GM20000 (cell line): ENCODE measurements around the gene DSCAML1.

Source experiments
- DNase-seq: peaks from one replicate; pipeline ENCODE4 v3.0.0; 2012; ENCODE audit warnings: low spot score
- TF ChIP-seq, protein P1 (sequence below): IDR thresholded peaks from 2 replicates; pipeline ENCODE4 v1.5.1; 2012; ENCODE audit warnings: mild to moderate bottlenecking, control low read depth; ENCODE audit errors: extremely low read depth, missing control alignments

Gene DSCAML1

DNA sequence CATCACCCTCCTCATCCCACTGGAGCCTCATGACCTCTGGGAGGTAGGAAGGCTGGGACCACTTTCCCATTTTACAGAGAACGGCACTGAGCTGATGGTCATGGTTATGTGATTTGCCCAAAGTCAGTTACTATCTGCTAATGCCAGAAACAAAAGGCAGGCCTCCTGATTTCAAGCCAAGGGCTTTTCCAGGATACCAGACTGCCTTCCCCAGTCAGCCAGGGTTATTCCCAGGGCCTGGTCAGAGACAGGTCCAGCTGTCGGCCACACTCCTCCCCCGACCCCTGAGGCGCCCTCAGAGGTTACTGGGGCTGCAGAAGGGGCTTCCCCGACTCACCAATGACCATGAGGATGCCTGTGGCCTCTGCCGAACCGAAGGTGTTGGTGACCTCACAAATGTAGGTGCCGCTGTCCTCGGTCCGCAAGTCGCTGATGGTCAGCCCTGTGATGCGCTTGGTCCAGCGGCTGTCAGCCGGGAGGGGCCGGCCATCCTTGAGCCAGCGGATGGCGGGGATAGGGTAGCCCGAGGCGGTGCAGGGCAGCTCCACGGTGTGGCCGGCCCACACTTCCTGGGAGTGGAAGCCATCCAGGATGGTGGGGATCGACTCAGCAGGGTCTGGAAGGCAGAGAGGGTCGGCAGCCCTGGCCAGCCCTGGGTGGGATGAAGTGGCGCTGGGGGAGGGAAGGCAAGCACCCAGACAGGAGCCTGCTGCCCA lies 272.4 kb downstream of the DSCAML1 start:
- TF ChIP-seq, protein P1, sequence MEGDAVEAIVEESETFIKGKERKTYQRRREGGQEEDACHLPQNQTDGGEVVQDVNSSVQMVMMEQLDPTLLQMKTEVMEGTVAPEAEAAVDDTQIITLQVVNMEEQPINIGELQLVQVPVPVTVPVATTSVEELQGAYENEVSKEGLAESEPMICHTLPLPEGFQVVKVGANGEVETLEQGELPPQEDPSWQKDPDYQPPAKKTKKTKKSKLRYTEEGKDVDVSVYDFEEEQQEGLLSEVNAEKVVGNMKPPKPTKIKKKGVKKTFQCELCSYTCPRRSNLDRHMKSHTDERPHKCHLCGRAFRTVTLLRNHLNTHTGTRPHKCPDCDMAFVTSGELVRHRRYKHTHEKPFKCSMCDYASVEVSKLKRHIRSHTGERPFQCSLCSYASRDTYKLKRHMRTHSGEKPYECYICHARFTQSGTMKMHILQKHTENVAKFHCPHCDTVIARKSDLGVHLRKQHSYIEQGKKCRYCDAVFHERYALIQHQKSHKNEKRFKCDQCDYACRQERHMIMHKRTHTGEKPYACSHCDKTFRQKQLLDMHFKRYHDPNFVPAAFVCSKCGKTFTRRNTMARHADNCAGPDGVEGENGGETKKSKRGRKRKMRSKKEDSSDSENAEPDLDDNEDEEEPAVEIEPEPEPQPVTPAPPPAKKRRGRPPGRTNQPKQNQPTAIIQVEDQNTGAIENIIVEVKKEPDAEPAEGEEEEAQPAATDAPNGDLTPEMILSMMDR = no peak
- DNase-seq = no peak

DNA sequence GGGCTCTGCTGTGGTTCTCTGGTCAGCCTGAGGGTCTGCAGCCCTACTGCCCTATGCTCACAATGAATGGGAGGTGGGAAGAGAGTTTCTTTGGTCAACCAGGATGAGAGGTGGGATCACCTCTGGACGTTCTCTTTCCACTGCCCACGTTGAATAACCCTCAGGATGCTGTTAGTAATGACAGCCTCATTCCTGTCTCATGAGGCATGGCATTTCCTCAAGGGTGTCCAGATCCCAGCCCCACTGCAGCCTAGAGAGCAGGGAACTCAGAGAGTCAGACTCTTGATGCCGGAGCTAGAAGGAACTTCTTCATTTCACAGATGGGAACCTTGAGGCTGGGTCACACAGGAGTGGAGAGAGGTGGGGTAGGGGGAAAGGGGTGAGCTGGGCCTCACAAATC lies 273.3 kb downstream of the DSCAML1 start:
- TF ChIP-seq, protein P1 = no peak
- no peak for DNase-seq

DNA sequence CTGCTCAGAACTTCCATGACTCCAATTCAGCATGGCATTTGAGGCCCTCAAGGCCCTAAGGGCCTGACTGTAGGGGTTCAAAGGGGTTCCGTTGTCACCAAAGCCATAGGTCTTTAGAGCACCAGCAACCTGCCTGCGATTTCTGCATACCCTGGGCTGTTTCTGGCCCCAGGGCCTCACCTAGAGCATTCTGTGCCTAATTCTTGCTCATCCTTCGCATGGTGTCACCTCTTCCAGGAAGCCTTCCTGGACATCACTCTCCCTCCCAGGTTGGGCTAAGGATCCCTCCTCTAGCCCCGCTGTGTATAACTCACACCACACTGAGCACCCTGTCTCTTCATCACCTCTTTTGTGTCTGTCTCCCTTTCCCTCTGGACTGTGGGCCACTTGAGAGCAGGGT lies 275.0 kb downstream of the DSCAML1 start:
- TF ChIP-seq, protein P1 = no peak

GRCh38 chr11:117520966-117521365 lies 276.1 kb downstream of the DSCAML1 start:
- TF ChIP-seq, protein P1 = no peak
- no peak for DNase-seq

More for the DNA sequence above, 275.0 kb downstream of the DSCAML1 start:
- no peak for DNase-seq

GRCh38 chr11:117520201-117520600 lies 276.8 kb downstream of the DSCAML1 start:
- TF ChIP-seq, protein P1 = no peak
- DNase-seq = no peak

GRCh38 chr11:117519590-117519989 lies 277.4 kb downstream of the DSCAML1 start:
- DNase-seq = no peak
- TF ChIP-seq, protein P1 = no peak

DNA sequence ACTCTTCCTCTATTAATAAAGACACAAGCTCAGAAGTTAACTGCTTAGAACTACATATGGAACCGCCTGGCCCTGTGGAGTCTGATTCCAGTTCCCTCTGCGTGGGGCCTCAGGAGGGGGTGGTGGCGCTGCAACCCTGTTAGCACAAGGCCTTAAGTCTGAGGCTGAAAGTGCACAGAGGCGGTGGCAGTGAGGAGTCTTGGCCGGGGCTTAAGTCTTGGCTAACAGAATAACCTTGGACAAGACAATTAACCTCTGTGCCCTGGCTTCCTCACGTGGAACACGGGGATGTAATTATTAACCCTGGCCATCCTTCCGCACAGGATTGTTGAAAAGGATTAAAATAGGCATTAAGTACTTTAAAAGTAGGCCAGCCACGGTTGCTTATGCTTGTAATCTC lies 277.8 kb downstream of the DSCAML1 start:
- TF ChIP-seq, protein P1 = no peak
- no peak for DNase-seq
